ENCODE results near the gene RRN3.
"Not testable (repeated sequence)": the region's sequence is repeated elsewhere in the genome, so short reads cannot be mapped to it uniquely, and the experiment has no call there.

DNA sequence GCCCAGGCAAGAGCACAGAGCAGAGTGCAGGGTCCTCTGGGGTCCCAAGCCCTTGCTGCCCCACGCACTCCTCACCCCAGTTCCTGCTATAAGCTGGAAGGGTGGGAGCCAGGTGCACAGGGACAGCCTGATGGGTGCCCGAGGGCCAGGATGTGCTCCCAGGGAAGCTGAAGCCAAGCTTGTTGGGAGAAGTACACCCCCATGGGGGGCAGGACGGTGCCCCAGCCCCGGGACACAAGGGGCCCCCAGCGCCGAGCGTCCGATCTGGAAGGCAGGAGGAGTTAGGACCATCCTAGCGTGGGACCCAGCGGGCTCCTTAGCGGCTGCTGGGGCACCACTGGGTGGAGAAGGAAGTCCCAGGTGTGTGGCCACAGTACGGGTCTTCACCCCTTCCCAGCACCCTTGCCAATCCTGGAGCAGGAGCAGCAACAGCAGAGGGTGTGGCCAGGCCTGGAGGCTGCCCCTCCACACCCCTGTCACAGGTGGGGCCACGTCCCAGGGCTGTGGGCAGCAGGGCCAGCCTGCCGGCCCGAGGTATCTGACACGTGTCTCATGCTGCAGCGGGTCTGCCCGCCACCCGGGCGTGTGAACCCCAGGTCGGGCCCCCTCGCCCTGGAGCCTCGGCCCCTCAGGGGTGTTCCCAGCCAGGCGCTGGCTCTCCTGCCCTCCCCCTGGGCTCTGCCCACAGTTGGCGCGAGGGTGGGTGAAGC, 49.0 kb upstream of the RRN3 start:
- not testable (repeated sequence) for TF ChIP-seq POLR2A (IDR thresholded peaks at IDR 0.05; ENCODE audit: low read depth, low read length); SPI1 (IDR thresholded peaks at IDR 0.05; ENCODE audit: low read depth, low read length); PAX5 (IDR thresholded peaks at IDR 0.05; ENCODE audit: insufficient read depth, low read length, severe bottlenecking); POLR2AphosphoS5 (IDR thresholded peaks at IDR 0.05; ENCODE audit: low read depth, low read length); TAF1 (IDR thresholded peaks at IDR 0.05; ENCODE audit: low read depth, low read length); POU2F2 (IDR thresholded peaks at IDR 0.05; ENCODE audit: low read depth, low read length)

All from GM12891 (cell line).